Tongue (tissue), 2 donors: ENCODE results near the gene KLF8. TPM values are rescaled to one million over a fixed set of nuclear protein-coding genes. Genes with fewer than 3 reads are reported as not detected.

Source experiments
- DNase-seq: peaks from one replicate; pipeline ENCODE4 v3.0.0-alpha.2; 2015
- total RNA-seq: library from RNA; depleted of rRNA; stranded (reverse); fragments of >200 nt; gene quantifications from one replicate; pipeline ENCODE4 v1.2.3, GENCODE V29; 2014

Gene KLF8
- total RNA-seq, 1 donor from 2014 or later, result 9.8 TPM

- no peak for DNase-seq
These were observed 78.4 kb downstream of the KLF8 start for GRCh38 chrX:56310581-56310980.

GRCh38 chrX:56313308-56313707 lies 81.2 kb downstream of the KLF8 start:
- DNase-seq, result no peak

- DNase-seq, result no peak
These were observed 82.2 kb downstream of the KLF8 start for GRCh38 chrX:56314334-56314733.

- no peak for DNase-seq
These were observed 85.9 kb downstream of the KLF8 start for GRCh38 chrX:56318076-56318475.

GRCh38 chrX:56319165-56319564 lies 87.0 kb downstream of the KLF8 start:
- no peak for DNase-seq
